Fibroblast of lung (primary cell): ENCODE data around the gene MRTFA.

ENCODE experiments used
- CTCF ChIP-seq, 2 donors: IDR thresholded peaks in 1 of 2; conservative IDR thresholded peaks in 1 of 2; 1 replicate in 1 of 2; 2 replicates in 1 of 2; pipeline ENCODE4 v1.5.1; 2011 to 2012; ENCODE audit warnings: low read length in 2 of 2, control low read depth in 1 of 2, inconsistent platforms in 1 of 2, low read depth in 1 of 2, mild to moderate bottlenecking in 1 of 2
- EZH2 ChIP-seq: IDR thresholded peaks from 2 replicates; pipeline ENCODE4 v1.5.1; 2012; ENCODE audit warnings: low read length, control low read depth, mild to moderate bottlenecking; ENCODE audit errors: missing control alignments

GRCh38 chr22:40395607-40396006 lies 240.9 kb downstream of the MRTFA start:
- no peak for TF ChIP-seq CTCF (conservative IDR thresholded peaks at IDR 0.05 in 1 of 2, IDR thresholded peaks at IDR 0.05 in 1 of 2; ENCODE audit: low read depth in 1 of 2, low read length in 2 of 2)
- no peak for TF ChIP-seq EZH2
